Progenitor cell of endocrine pancreas (in vitro differentiated cells): ENCODE results near the gene CST7. TPM values are rescaled to one million over a fixed set of nuclear protein-coding genes. Genes with fewer than 3 reads are reported as not detected.

Experiments
- DNase-seq: peaks from one replicate; pipeline ENCODE4 v3.0.0; 2021; ENCODE audit warnings: low spot score; ENCODE audit not compliant: unreplicated experiment
- H3K27ac Mint-ChIP-seq: 2 replicates; pipeline ENCODE4 v1.8.0; 2021; ENCODE audit warnings: mild to moderate bottlenecking, moderate library complexity, mixed read lengths
- H3K27me3 Mint-ChIP-seq: 2 replicates; pipeline ENCODE4 v1.8.0; 2021; ENCODE audit warnings: mixed read lengths
- H3K36me3 Mint-ChIP-seq: 2 replicates; pipeline ENCODE4 v1.8.0; 2022; ENCODE audit warnings: mixed read lengths; ENCODE audit not compliant: insufficient read depth
- H3K4me1 Mint-ChIP-seq: 2 replicates; pipeline ENCODE4 v1.8.0; 2021; ENCODE audit warnings: low read depth, mixed read lengths
- H3K4me3 Mint-ChIP-seq: 2 replicates; pipeline ENCODE4 v1.8.0; 2021; ENCODE audit warnings: low read depth, mild to moderate bottlenecking, moderate library complexity, mixed read lengths
- H3K9me3 Mint-ChIP-seq: 2 replicates; pipeline ENCODE4 v1.8.0; 2021; ENCODE audit warnings: low read depth, mixed read lengths
- total RNA-seq: library from RNA; stranded (reverse); gene quantifications from 2 replicates; pipeline ENCODE4 v1.2.1, GENCODE V29; 2021
- TF ChIP-seq, protein P1 (sequence below): fragments of 200-600 bp; sonication (generic); IDR thresholded peaks from one replicate; pipeline ENCODE4 v1.5.0; 2021; ENCODE audit warnings: antibody characterized with exemption, mild to moderate bottlenecking; ENCODE audit not compliant: unreplicated experiment

CST7 gene
- total RNA-seq, 1 donor from 2014 or later = not detected

DNA sequence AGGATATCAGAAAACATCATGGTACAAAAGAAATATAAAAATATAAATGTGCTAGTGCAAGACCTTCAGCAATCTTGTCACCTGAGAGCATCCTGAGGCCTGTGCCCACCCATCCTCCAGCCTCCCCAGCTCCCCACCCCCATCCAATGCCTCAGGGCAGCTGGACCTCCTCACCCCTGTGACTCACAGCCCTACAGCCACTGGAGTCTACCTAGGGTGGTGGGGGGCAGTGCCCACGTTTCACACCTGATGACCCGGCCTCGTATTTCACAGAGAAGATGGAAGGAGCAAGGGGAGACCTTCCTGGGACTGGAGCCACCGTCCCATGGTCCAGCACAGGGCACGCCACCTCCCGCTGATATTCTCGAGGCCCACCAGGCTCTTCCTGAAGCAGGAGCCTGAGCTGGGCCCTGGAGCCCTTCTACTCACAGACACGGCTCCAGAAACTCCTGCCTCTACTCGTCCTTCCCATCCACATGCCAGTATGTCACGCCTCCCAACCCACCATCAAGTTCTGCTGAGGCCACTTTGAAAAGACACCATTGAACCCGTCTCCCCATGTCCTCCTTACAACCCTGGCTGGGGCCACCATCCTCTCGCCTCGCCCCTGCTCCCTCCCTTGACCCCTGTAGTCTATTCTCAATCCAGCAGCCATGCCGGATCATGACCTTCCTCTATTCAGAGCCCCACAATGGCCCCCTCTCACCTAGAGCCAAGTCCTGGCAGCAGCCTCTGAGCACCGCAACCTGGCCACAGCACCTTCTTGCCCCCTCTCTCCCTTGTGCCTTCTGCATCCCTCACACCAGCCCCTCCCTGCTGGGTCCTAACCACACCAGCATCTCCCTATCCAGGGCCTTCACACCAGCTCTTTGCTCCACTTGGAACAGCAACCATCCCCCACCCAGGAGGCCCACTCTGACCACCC is 30.2 kb downstream of the CST7 start:
- Mint-ChIP-seq H3K27me3 (no peaks in the 10 kb centered on the region), H3K4me1 (peaks cover 3% of the 10 kb centered on the region), H3K4me3 (no peak overlapping the region), H3K9me3 (peaks cover 25% of the 10 kb centered on the region), H3K36me3 (peaks cover 67% of the 10 kb centered on the region), H3K27ac (no peak overlapping the region)
- TF ChIP-seq, protein P1, sequence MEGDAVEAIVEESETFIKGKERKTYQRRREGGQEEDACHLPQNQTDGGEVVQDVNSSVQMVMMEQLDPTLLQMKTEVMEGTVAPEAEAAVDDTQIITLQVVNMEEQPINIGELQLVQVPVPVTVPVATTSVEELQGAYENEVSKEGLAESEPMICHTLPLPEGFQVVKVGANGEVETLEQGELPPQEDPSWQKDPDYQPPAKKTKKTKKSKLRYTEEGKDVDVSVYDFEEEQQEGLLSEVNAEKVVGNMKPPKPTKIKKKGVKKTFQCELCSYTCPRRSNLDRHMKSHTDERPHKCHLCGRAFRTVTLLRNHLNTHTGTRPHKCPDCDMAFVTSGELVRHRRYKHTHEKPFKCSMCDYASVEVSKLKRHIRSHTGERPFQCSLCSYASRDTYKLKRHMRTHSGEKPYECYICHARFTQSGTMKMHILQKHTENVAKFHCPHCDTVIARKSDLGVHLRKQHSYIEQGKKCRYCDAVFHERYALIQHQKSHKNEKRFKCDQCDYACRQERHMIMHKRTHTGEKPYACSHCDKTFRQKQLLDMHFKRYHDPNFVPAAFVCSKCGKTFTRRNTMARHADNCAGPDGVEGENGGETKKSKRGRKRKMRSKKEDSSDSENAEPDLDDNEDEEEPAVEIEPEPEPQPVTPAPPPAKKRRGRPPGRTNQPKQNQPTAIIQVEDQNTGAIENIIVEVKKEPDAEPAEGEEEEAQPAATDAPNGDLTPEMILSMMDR = no peak
- no peak for DNase-seq

DNA sequence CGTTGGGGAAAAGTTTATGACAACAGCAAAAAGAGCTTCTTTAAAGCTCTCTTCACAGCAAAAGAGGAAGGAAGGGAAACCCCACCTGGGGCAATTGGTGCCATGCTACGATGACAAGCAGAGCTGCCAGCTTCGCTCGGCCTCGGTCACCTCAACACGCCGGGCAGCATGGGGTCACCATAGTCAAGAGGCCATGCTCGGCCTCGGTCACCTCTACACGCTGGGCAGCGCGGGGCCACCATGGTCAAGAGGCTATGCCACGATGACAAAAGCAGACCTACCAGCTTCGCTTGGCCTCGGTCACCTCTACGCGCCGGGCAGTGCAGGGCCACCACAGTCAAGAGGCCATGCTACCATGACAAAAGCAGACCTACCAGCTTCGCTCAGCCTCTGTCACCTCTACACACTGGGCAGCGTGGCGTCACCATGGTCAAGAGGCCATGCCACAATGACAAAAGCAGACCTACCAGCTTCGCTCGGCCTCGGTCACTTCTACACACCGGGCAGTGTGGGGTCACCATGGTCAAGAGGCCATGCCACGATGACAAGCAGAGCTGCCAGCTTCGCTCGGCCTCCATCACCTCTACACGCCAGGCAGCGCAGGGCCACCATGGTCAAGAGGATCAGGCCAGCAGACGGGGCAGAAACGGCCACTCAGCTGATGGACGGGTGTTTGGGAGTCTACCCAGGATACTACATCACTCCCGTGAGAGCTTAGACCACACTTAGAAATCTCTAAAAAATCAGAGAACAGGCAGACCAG is 31.4 kb downstream of the CST7 start:
- Mint-ChIP-seq H3K36me3 (peaks cover 64% of the 10 kb centered on the region), H3K27ac (no peak overlapping the region)

DNA sequence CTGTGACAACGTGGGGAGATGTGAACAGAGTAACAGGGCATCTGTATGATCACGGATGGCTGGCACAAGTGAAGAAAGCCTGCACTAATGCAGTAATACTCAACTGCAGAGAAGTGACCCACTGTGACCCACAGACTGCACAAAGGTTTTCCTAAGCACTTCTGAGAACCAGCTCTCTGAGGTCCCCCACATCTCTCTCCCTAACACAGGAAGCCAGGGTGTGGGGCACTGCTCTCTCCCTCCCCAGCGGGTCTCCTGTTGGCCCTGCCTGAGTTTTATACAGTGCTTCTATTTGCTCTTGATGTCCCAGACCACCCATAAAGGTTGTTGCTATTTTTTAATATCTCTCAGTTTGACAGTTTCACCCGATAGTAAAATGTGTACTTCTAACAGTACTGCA is 32.2 kb downstream of the CST7 start:
- no peak overlapping the region for H3K4me3 Mint-ChIP-seq
- TF ChIP-seq, protein P1 = no peak
- peaks cover 56% of the 10 kb centered on the region for H3K36me3 Mint-ChIP-seq
- H3K4me1 Mint-ChIP-seq = peaks cover 3% of the 10 kb centered on the region
- no peak overlapping the region for H3K27ac Mint-ChIP-seq
- no peak for DNase-seq
- H3K27me3 Mint-ChIP-seq = no peaks in the 10 kb centered on the region
- peaks cover 15% of the 10 kb centered on the region for H3K9me3 Mint-ChIP-seq

More for the DNA sequence above, 31.4 kb downstream of the CST7 start:
- TF ChIP-seq, protein P1 = no peak
- no peaks in the 10 kb centered on the region for H3K27me3 Mint-ChIP-seq
- no peak for DNase-seq
- no peak overlapping the region for H3K4me3 Mint-ChIP-seq
- H3K9me3 Mint-ChIP-seq = peaks cover 23% of the 10 kb centered on the region
- peaks cover 3% of the 10 kb centered on the region for H3K4me1 Mint-ChIP-seq

DNA sequence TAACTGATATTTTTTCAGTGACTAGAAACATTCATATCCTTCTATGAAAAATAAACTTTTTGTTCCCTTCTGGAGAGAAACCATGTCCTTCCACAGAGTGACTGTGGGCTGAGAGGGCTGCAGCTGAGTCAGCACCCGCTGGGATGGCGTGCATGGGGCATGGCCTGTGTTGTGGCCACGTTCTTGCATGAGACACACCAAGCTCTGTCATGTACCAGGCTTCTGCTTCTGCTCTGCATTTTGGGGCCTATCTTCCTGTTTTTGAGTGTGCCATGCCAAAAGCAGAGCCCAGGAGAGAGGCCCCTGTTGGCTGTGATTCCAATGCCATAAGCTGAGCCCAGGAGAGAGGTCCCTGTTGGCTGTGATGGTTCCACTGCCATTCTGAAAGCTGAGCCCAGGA is 32.7 kb downstream of the CST7 start:
- Mint-ChIP-seq H3K36me3 (peaks cover 51% of the 10 kb centered on the region), H3K27me3 (no peaks in the 10 kb centered on the region), H3K9me3 (peaks cover 9% of the 10 kb centered on the region), H3K4me3 (no peak overlapping the region), H3K27ac (no peak overlapping the region), H3K4me1 (peaks cover 3% of the 10 kb centered on the region)
- no peak for DNase-seq
- TF ChIP-seq, protein P1 = no peak

DNA sequence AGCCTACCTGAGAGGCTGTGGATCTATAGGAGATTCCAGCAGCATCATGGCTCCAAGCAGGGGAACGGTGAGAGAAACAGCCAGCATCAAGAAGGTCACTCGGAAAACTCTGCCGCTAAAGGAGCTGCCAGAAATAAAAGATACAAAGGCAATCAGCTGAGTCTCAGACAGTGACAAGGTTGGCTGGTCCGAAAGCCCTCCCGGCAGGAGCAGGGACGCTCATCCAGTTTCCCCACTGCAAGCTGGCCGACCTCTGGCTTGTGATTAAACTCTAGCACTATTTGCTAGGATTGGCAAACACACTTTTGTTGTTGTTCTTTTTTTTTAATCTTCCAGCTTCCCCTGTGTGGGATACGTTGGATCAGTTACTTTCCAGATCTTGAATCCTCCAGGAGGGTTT is 34.8 kb downstream of the CST7 start:
- no peak for DNase-seq
- H3K9me3 Mint-ChIP-seq = peaks cover 8% of the 10 kb centered on the region
- H3K36me3 Mint-ChIP-seq = peaks cover 32% of the 10 kb centered on the region
- H3K27me3 Mint-ChIP-seq = no peaks in the 10 kb centered on the region
- TF ChIP-seq, protein P1 = no peak
- no peak overlapping the region for H3K27ac Mint-ChIP-seq
- H3K4me3 Mint-ChIP-seq = no peak overlapping the region
- H3K4me1 Mint-ChIP-seq = peaks cover 3% of the 10 kb centered on the region
